Upper lobe of left lung (tissue), 6 donors: ENCODE measurements around the gene XKR7. TPM values are rescaled to one million over a fixed set of nuclear protein-coding genes. Genes with fewer than 3 reads are reported as not detected.

ENCODE experiments used
- ATAC-seq, 2 donors: fragments of 200-7000 bp; cut with Tn5 transposase; one replicate each; pipeline ENCODE4 v1.9.1; 2022; ENCODE audit warnings: mild to moderate bottlenecking in 2 of 2, moderate library complexity in 2 of 2; ENCODE audit not compliant: low FRiP score in 2 of 2
- DNase-seq, 2 donors: peaks; one replicate each; pipeline ENCODE4 v3.0.0-alpha.2; 2019 to 2020
- H3K27ac ChIP-seq, 4 donors: fragments of 200-600 bp; sonication (generic); one replicate each; pipeline ENCODE4 v1.5.1; 2016 to 2019
- H3K27me3 ChIP-seq, 4 donors: fragments of 200-600 bp; sonication (generic); one replicate each; pipeline ENCODE4 v1.5.1; 2017 to 2019
- H3K36me3 ChIP-seq, 4 donors: fragments of 200-600 bp; sonication (generic); one replicate each; pipeline ENCODE4 v1.5.1; 2016 to 2019
- H3K4me1 ChIP-seq, 4 donors: fragments of 200-600 bp; sonication (generic); one replicate each; pipeline ENCODE4 v1.5.1; 2018 to 2019
- H3K4me3 ChIP-seq, 4 donors: fragments of 200-600 bp; sonication (generic); one replicate each; pipeline ENCODE4 v1.5.1; 2017 to 2019; ENCODE audit warnings: mild to moderate bottlenecking in 2 of 4, moderate library complexity in 1 of 4
- H3K9me3 ChIP-seq, 4 donors: fragments of 200-600 bp; sonication (generic); one replicate each; pipeline ENCODE4 v1.5.1; 2018 to 2019
- EP300 ChIP-seq, 4 donors: sonication (generic); formaldehyde crosslinking; IDR thresholded peaks; one replicate each; pipeline ENCODE4 v1.5.1; 2017; ENCODE audit warnings: antibody characterized with exemption in 4 of 4, control low read depth in 2 of 4
- POLR2A ChIP-seq, 4 donors: fragments of 450-650 bp; IDR thresholded peaks; one replicate each; pipeline ENCODE4 v1.5.1; 2016 to 2017; ENCODE audit warnings: antibody characterized with exemption in 4 of 4, mild to moderate bottlenecking in 2 of 4
- POLR2AphosphoS5 ChIP-seq, 2 donors: sonication (generic); formaldehyde crosslinking; IDR thresholded peaks; one replicate each; pipeline ENCODE4 v1.5.1; 2017; ENCODE audit warnings: antibody characterized with exemption in 2 of 2
- WGBS, 2 donors: methylation state at CpG; one replicate each; pipeline ENCODE4 v1.1.5; 2017 to 2018; 5-methylcytosine and 5-hydroxymethylcytosine counted together
- total RNA-seq, 6 donors: library from RNA; depleted of rRNA in 4 of 6; stranded (reverse); fragments of >200 nt in 4 of 6; gene quantifications; one replicate each; pipeline versions ENCODE4 v1.1.0 to v1.2.1, GENCODE V29; 2016 to 2021
- TF ChIP-seq, protein P1 (sequence below), 6 experiments: fragments of 450-650 bp in 4 of 6; fragments of 200-600 bp in 2 of 6; sonication (generic) in 2 of 6; IDR thresholded peaks; one replicate each; pipeline ENCODE4 v1.5.1; 2016 to 2019; ENCODE audit warnings: antibody characterized with exemption in 6 of 6
- donor health status: DM: no; HTN: no; CAD: no; lungs with moderate emphysema.
- donor health status: DM: no; HTN: yes; CAD: no; lungs with severe emphysema.

Gene XKR7
- total RNA-seq, 6 donors from 2014 or later: under 0.01 to 0.07 (median 0.06) TPM; not detected in 3

DNA sequence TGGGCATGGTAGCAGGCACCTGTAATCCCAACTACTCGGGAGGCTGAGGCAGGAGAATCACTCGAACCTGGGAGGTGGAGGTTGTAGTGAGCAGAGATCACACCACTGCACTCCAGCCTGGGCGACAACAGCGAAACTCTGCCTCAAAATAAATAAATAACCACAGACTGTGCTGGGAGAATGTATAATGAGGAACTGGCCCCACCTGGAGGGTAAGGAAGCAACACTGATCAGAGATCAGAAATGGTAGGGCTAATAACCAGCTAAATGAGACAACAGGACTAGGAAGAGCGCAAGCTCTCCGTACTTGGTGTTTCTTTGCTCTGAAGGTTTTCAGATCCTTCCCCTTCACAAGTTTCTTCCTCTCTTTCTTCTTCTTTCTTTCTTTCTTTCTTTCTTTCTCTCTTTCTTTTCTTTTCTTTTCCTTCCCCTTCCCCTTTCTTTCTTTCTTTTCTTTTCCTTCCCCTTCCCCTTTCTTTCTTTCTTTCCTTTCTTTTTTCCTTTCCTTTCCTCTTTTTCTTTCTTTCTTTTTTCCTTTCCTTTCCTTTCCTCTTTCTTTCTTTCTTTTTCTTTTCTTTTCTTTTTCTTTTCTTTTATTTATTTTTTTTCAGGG, 56.8 kb downstream of the XKR7 start:
- peaks cover 0 to under 1% (median 0%) of the 10 kb centered on the region in 4 donors for H3K27me3 ChIP-seq
- H3K27ac ChIP-seq: no peak overlapping the region
- TF ChIP-seq, protein P1, sequence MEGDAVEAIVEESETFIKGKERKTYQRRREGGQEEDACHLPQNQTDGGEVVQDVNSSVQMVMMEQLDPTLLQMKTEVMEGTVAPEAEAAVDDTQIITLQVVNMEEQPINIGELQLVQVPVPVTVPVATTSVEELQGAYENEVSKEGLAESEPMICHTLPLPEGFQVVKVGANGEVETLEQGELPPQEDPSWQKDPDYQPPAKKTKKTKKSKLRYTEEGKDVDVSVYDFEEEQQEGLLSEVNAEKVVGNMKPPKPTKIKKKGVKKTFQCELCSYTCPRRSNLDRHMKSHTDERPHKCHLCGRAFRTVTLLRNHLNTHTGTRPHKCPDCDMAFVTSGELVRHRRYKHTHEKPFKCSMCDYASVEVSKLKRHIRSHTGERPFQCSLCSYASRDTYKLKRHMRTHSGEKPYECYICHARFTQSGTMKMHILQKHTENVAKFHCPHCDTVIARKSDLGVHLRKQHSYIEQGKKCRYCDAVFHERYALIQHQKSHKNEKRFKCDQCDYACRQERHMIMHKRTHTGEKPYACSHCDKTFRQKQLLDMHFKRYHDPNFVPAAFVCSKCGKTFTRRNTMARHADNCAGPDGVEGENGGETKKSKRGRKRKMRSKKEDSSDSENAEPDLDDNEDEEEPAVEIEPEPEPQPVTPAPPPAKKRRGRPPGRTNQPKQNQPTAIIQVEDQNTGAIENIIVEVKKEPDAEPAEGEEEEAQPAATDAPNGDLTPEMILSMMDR (IDR thresholded peaks at IDR 0.05): no peak
- TF ChIP-seq POLR2A (IDR thresholded peaks at IDR 0.05) (no peak), POLR2AphosphoS5 (IDR thresholded peaks at IDR 0.05) (no peak), EP300 (IDR thresholded peaks at IDR 0.05) (no peak)
- WGBS, 2 donors: 81 to 85% methylated on average over 6 of the region's 6 CpGs
- no peak for ATAC-seq
- H3K36me3 ChIP-seq: peaks cover 0 to 6% (median 0%) of the 10 kb centered on the region in 4 donors
- H3K9me3 ChIP-seq: no peaks in the 10 kb centered on the region
- no peak for DNase-seq
- H3K4me3 ChIP-seq: no peak overlapping the region
- peaks cover 0 to 2% (median 1%) of the 10 kb centered on the region in 4 donors for H3K4me1 ChIP-seq

GRCh38 chr20:32027643-32028042, 59.7 kb downstream of the XKR7 start:
- Histone ChIP-seq H3K4me3 (no peak overlapping the region), H3K27ac (no peak overlapping the region), H3K36me3 (peaks cover 0 to 11% (median 0%) of the 10 kb centered on the region in 4 donors), H3K27me3 (no peaks in the 10 kb centered on the region), H3K9me3 (no peaks in the 10 kb centered on the region), H3K4me1 (peaks cover 10 to 13% (median 11%) of the 10 kb centered on the region in 4 donors)
- no peak for ATAC-seq
- WGBS, 2 donors: 92 to 93% methylated on average over 3 of the region's 3 CpGs
- no peak for DNase-seq
- no peak for TF ChIP-seq POLR2AphosphoS5 (IDR thresholded peaks at IDR 0.05)
- TF ChIP-seq EP300 (IDR thresholded peaks at IDR 0.05): no peak
- TF ChIP-seq POLR2A (IDR thresholded peaks at IDR 0.05): no peak
- TF ChIP-seq, protein P1 (IDR thresholded peaks at IDR 0.05): no peak

DNA sequence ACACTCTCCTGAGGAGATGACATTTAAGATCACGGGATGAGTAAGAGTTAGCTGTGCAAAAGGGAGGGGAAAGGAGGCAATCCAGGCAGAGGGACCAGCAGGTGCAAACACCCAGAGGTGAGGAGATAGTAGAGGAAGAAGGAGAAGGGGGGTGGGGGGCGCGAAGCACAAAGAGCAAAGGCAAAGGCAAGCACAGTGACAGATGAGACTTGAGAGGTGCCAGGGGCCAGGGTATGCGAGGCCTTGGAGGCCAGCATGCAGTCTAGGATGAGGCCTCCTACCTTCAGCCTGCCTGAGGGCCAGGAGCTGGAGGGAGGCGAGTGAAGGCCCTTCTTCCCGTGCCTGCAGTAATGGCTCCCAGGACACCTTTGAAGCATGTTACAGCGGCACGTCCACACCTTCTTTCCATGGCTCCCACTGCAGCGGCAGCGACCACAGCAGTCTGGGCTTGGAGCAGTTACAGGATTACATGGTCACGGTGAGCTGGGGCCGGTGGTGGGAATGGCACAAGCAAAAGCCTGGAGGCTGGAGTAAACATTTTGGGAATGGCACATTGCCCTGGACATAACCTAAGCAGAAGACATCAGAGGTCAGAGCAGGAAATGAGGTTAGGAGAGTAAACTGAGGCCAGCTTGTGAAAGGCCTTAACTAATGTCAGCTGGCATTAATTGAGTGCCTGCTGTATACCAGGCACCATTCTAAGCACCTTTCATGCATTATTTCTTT, 60.9 kb downstream of the XKR7 start:
- DNase-seq (no peak), ATAC-seq (no peak)
- 58 to 68% methylated on average over 12 of the region's 12 CpGs for WGBS, 2 donors
- Histone ChIP-seq H3K27me3 (no peaks in the 10 kb centered on the region), H3K9me3 (no peaks in the 10 kb centered on the region), H3K36me3 (peaks cover 0 to 11% (median 0%) of the 10 kb centered on the region in 4 donors), H3K4me1 (peaks cover 10 to 13% (median 11%) of the 10 kb centered on the region in 4 donors), H3K4me3 (no peak overlapping the region), H3K27ac (no peak overlapping the region)
- TF ChIP-seq POLR2AphosphoS5 (IDR thresholded peaks at IDR 0.05) (no peak), POLR2A (IDR thresholded peaks at IDR 0.05) (no peak), EP300 (IDR thresholded peaks at IDR 0.05) (no peak)
- TF ChIP-seq, protein P1 (IDR thresholded peaks at IDR 0.05): no peak

DNA sequence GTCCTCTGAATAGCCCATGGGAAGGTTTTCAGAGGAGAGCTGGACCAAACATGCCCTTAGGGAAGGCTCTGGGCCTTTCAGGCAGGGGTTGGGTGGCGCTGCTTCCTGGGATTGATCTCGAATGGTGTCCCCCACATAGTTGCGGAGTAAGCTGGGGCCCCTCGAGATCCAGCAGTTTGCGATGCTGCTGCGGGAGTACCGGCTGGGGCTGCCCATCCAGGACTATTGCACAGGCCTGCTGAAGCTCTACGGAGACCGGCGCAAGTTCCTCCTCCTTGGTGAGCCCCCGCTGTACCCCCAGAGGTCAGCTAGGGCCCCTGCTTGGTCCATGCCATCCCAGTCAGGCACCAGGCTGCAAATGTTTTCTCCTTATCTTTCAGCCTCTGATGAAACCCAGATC, 61.6 kb downstream of the XKR7 start:
- DNase-seq (peak in 1 of 2 donors; percentile 25), ATAC-seq (no peak)
- Histone ChIP-seq H3K27ac (no peak overlapping the region), H3K27me3 (no peaks in the 10 kb centered on the region), H3K36me3 (peaks cover 0 to 11% (median 0%) of the 10 kb centered on the region in 4 donors), H3K4me3 (no peak overlapping the region), H3K9me3 (no peaks in the 10 kb centered on the region), H3K4me1 (peaks cover 12 to 18% (median 17%) of the 10 kb centered on the region in 4 donors)
- WGBS, 2 donors: 88 to 100% methylated on average over 4 to 11 of the region's 11 CpGs
- TF ChIP-seq POLR2A (IDR thresholded peaks at IDR 0.05): no peak
- no peak for TF ChIP-seq EP300 (IDR thresholded peaks at IDR 0.05)
- TF ChIP-seq, protein P1 (IDR thresholded peaks at IDR 0.05): no peak
- TF ChIP-seq POLR2AphosphoS5 (IDR thresholded peaks at IDR 0.05): no peak
